ENCODE results near the gene AP3M1.

DNA sequence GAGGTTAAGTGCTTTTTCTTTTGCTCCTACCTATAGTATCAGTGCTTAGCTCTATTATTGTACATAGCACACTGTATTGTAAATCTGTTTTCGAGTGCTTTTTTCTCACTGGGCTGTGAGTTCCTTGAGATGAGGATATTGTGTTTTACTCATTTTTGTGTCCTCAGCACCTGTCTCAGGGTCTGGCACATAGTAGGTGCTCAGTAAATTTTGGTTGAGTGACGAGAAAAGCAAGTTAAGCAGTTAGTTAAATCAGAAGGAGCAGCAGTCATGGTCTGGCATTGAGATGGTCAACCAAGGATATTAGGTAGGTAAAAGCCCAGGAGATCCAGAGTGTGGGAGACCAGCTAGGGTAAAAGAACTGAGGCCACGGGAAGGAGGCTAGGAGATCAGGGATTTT lies 51.2 kb downstream of the AP3M1 start:
- TF ChIP-seq, protein P1, sequence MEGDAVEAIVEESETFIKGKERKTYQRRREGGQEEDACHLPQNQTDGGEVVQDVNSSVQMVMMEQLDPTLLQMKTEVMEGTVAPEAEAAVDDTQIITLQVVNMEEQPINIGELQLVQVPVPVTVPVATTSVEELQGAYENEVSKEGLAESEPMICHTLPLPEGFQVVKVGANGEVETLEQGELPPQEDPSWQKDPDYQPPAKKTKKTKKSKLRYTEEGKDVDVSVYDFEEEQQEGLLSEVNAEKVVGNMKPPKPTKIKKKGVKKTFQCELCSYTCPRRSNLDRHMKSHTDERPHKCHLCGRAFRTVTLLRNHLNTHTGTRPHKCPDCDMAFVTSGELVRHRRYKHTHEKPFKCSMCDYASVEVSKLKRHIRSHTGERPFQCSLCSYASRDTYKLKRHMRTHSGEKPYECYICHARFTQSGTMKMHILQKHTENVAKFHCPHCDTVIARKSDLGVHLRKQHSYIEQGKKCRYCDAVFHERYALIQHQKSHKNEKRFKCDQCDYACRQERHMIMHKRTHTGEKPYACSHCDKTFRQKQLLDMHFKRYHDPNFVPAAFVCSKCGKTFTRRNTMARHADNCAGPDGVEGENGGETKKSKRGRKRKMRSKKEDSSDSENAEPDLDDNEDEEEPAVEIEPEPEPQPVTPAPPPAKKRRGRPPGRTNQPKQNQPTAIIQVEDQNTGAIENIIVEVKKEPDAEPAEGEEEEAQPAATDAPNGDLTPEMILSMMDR (IDR thresholded peaks at IDR 0.05), result no peak
- no peak for TF ChIP-seq POLR2A (IDR thresholded peaks at IDR 0.05)
